ENCODE measurements around the gene PUSL1. TPM values are rescaled to one million over a fixed set of nuclear protein-coding genes. Genes with fewer than 3 reads are reported as not detected.
A peak's percentile ranks its signal among the peaks of the same experiment; 100 is the strongest.

Gene PUSL1
- total and polyA plus RNA-seq, 2 of the 13 experiments (the other 11 are each of a cell fraction or from before 2014, with no cell fraction given): 8.3 to 22.2 TPM

DNA sequence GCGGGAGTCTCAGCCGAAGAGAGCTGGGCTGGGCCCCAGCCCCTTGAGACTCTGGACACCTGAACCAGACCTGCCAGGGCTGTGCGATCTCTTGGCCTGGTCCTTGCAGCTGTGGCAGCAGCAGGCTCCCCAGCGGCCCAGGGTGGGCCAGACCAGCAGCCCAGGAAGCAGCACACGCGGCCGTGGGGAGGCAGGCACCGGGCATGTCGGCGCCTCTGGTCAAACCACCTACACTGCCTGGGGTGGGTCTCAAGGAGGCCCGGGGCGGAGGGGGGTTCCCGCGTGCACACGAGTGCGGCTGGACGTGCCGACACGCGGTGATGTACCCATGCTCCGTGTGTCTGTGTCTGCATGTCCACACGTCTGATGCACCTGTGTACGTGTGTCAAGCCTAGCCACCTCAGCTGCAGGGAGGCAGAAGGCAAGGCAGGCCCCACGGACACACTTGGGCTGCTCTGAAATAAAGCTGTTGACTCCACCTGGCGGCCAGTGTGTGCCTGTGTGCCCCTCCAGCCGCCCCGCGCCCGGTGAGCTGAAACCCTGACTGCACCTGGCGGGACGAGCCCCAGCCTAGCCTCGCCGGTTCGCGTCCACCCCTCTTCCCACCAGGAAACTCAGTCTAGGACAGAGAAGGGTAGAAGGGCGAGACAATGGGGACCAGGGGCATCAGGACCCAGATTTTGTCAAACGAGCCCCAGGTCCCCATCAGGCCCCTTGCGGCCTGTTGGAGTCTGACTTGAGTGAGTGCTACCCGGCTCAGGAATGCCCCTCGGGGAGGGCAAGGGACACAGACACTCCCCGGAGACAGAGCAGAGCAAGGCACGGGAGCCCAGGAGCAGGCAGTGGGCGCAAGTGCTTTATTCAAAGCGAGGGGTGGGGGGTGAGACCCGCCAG lies 16.6 kb upstream of the PUSL1 start (continued):
- TF ChIP-seq, protein P1, sequence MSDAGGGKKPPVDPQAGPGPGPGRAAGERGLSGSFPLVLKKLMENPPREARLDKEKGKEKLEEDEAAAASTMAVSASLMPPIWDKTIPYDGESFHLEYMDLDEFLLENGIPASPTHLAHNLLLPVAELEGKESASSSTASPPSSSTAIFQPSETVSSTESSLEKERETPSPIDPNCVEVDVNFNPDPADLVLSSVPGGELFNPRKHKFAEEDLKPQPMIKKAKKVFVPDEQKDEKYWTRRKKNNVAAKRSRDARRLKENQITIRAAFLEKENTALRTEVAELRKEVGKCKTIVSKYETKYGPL (CRISPR knock-in tag; IDR thresholded peaks at IDR 0.05): no peak
- TF ChIP-seq, protein P2, sequence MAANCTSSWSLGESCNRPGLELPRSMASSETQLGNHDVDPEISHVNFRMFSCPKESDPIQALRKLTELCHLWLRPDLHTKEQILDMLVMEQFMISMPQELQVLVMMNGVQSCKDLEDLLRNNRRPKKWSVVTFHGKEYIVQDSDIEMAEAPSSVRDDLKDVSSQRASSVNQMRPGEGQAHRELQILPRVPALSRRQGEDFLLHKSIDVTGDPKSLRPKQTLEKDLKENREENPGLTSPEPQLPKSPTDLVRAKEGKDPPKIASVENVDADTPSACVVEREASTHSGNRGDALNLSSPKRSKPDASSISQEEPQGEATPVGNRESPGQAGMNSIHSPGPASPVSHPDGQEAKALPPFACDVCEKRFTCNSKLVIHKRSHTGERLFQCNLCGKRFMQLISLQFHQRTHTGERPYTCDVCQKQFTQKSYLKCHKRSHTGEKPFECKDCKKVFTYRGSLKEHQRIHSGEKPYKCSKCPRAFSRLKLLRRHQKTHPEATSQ (CRISPR knock-in tag; IDR thresholded peaks at IDR 0.05; ENCODE audit: borderline replicate concordance): no peak
- TF ChIP-seq, protein P3, sequence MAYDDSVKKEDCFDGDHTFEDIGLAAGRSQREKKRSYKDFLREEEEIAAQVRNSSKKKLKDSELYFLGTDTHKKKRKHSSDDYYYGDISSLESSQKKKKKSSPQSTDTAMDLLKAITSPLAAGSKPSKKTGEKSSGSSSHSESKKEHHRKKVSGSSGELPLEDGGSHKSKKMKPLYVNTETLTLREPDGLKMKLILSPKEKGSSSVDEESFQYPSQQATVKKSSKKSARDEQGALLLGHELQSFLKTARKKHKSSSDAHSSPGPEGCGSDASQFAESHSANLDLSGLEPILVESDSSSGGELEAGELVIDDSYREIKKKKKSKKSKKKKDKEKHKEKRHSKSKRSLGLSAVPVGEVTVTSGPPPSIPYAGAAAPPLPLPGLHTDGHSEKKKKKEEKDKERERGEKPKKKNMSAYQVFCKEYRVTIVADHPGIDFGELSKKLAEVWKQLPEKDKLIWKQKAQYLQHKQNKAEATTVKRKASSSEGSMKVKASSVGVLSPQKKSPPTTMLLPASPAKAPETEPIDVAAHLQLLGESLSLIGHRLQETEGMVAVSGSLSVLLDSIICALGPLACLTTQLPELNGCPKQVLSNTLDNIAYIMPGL (CRISPR knock-in tag; IDR thresholded peaks at IDR 0.05; ENCODE audit: borderline replicate concordance in 1 of 2, low read depth in 1 of 2): peak in 1 of 2 experiments; percentile 83; a peak in 2 of 4 replicates
- TF ChIP-seq CHCHD3 (CRISPR knock-in tag; IDR thresholded peaks at IDR 0.05) (0 out of 2 replicates have a peak, but pooled peaks have one; percentile 29), KAT2B (IDR thresholded peaks at IDR 0.05; ENCODE audit: borderline replicate concordance, low read depth, low read length) (no peak), THAP11 (CRISPR knock-in tag; IDR thresholded peaks at IDR 0.05) (0 out of 2 replicates have a peak, but pooled peaks have one; percentile 24), RCOR2 (CRISPR knock-in tag; IDR thresholded peaks at IDR 0.05) (no peak), ZNF331 (CRISPR knock-in tag; IDR thresholded peaks at IDR 0.05) (0 out of 2 replicates have a peak, but pooled peaks have one; percentile 14), MIXL1 (CRISPR knock-in tag; IDR thresholded peaks at IDR 0.05) (0 out of 2 replicates have a peak, but pooled peaks have one; percentile 24), ZNF343 (CRISPR knock-in tag; IDR thresholded peaks at IDR 0.05) (no peak), ZNF781 (CRISPR knock-in tag; IDR thresholded peaks at IDR 0.05; ENCODE audit: borderline replicate concordance, not compliant biosample characterization) (no peak), AGO2 (optimal IDR thresholded peaks at IDR 0.05; ENCODE audit: low read depth, low read length) (peak; percentile 88)
- TF ChIP-seq, protein P4, sequence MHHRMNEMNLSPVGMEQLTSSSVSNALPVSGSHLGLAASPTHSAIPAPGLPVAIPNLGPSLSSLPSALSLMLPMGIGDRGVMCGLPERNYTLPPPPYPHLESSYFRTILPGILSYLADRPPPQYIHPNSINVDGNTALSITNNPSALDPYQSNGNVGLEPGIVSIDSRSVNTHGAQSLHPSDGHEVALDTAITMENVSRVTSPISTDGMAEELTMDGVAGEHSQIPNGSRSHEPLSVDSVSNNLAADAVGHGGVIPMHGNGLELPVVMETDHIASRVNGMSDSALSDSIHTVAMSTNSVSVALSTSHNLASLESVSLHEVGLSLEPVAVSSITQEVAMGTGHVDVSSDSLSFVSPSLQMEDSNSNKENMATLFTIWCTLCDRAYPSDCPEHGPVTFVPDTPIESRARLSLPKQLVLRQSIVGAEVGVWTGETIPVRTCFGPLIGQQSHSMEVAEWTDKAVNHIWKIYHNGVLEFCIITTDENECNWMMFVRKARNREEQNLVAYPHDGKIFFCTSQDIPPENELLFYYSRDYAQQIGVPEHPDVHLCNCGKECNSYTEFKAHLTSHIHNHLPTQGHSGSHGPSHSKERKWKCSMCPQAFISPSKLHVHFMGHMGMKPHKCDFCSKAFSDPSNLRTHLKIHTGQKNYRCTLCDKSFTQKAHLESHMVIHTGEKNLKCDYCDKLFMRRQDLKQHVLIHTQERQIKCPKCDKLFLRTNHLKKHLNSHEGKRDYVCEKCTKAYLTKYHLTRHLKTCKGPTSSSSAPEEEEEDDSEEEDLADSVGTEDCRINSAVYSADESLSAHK (CRISPR knock-in tag; IDR thresholded peaks at IDR 0.05; ENCODE audit: borderline replicate concordance): no peak
- TF ChIP-seq, protein P5, sequence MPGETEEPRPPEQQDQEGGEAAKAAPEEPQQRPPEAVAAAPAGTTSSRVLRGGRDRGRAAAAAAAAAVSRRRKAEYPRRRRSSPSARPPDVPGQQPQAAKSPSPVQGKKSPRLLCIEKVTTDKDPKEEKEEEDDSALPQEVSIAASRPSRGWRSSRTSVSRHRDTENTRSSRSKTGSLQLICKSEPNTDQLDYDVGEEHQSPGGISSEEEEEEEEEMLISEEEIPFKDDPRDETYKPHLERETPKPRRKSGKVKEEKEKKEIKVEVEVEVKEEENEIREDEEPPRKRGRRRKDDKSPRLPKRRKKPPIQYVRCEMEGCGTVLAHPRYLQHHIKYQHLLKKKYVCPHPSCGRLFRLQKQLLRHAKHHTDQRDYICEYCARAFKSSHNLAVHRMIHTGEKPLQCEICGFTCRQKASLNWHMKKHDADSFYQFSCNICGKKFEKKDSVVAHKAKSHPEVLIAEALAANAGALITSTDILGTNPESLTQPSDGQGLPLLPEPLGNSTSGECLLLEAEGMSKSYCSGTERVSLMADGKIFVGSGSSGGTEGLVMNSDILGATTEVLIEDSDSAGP (CRISPR knock-in tag; IDR thresholded peaks at IDR 0.05; ENCODE audit: borderline replicate concordance): peak; percentile 70
- TF ChIP-seq, protein P6, sequence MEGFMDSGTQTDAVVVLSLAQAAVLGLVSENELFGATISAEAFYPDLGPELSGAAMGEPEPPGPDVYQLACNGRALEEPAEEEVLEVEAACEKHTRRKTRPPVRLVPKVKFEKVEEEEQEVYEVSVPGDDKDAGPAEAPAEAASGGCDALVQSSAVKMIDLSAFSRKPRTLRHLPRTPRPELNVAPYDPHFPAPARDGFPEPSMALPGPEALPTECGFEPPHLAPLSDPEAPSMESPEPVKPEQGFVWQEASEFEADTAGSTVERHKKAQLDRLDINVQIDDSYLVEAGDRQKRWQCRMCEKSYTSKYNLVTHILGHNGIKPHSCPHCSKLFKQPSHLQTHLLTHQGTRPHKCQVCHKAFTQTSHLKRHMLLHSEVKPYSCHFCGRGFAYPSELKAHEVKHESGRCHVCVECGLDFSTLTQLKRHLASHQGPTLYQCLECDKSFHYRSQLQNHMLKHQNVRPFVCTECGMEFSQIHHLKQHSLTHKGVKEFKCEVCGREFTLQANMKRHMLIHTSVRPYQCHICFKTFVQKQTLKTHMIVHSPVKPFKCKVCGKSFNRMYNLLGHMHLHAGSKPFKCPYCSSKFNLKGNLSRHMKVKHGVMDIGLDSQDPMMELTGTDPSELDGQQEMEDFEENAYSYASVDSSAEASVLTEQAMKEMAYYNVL (CRISPR knock-in tag; IDR thresholded peaks at IDR 0.05; ENCODE audit: borderline replicate concordance): peak; percentile 65; the same call in 1 of the 2 replicates

Measured in HepG2 (cell line).